ENCODE results near the gene ATP8B4.

Gene ATP8B4

GRCh38 chr15:49985463-49985862 lies 133.6 kb downstream of the ATP8B4 start:
- TF ChIP-seq ZBTB7A (IDR thresholded peaks at IDR 0.05; ENCODE audit: low read depth): no peak
- no peak for TF ChIP-seq EP300 (IDR thresholded peaks at IDR 0.05; ENCODE audit: borderline replicate concordance)
- TF ChIP-seq TEAD4 (IDR thresholded peaks at IDR 0.05): no peak
- no peak for TF ChIP-seq YY1 (IDR thresholded peaks at IDR 0.05; ENCODE audit: low read depth)
- TF ChIP-seq CREB1 (IDR thresholded peaks at IDR 0.05; ENCODE audit: low read depth): no peak
- no peak for TF ChIP-seq TAF1 (IDR thresholded peaks at IDR 0.05; ENCODE audit: low read depth)
- TF ChIP-seq NFIC (IDR thresholded peaks at IDR 0.05): no peak
- TF ChIP-seq REST (IDR thresholded peaks at IDR 0.05; ENCODE audit: low read depth): no peak
- TF ChIP-seq EGR1 (IDR thresholded peaks at IDR 0.05): no peak
- TF ChIP-seq MAX (IDR thresholded peaks at IDR 0.05): no peak
- TF ChIP-seq FOXM1 (IDR thresholded peaks at IDR 0.05; ENCODE audit: borderline replicate concordance, low read depth): no peak
- TF ChIP-seq CEBPB (IDR thresholded peaks at IDR 0.05): no peak
- no peak for TF ChIP-seq TCF12 (IDR thresholded peaks at IDR 0.05; ENCODE audit: low read depth)
- no peak for TF ChIP-seq USF1 (IDR thresholded peaks at IDR 0.05)
- TF ChIP-seq RAD21 (IDR thresholded peaks at IDR 0.05; ENCODE audit: low read depth): no peak

GRCh38 chr15:49984436-49984835 lies 134.6 kb downstream of the ATP8B4 start:
- TF ChIP-seq YY1 (IDR thresholded peaks at IDR 0.05; ENCODE audit: low read depth): no peak
- TF ChIP-seq EGR1 (IDR thresholded peaks at IDR 0.05): no peak
- TF ChIP-seq NFIC (IDR thresholded peaks at IDR 0.05): no peak
- TF ChIP-seq TCF12 (IDR thresholded peaks at IDR 0.05; ENCODE audit: low read depth): no peak
- TF ChIP-seq MAX (IDR thresholded peaks at IDR 0.05): no peak
- no peak for TF ChIP-seq TEAD4 (IDR thresholded peaks at IDR 0.05)
- TF ChIP-seq REST (IDR thresholded peaks at IDR 0.05; ENCODE audit: low read depth): no peak
- TF ChIP-seq USF1 (IDR thresholded peaks at IDR 0.05): no peak
- TF ChIP-seq EP300 (IDR thresholded peaks at IDR 0.05; ENCODE audit: borderline replicate concordance): no peak
- TF ChIP-seq CREB1 (IDR thresholded peaks at IDR 0.05; ENCODE audit: low read depth): no peak
- TF ChIP-seq CEBPB (IDR thresholded peaks at IDR 0.05): no peak
- no peak for TF ChIP-seq RAD21 (IDR thresholded peaks at IDR 0.05; ENCODE audit: low read depth)
- no peak for TF ChIP-seq TAF1 (IDR thresholded peaks at IDR 0.05; ENCODE audit: low read depth)
- no peak for TF ChIP-seq FOXM1 (IDR thresholded peaks at IDR 0.05; ENCODE audit: borderline replicate concordance, low read depth)
- no peak for TF ChIP-seq ZBTB7A (IDR thresholded peaks at IDR 0.05; ENCODE audit: low read depth)

GRCh38 chr15:49982584-49982983 lies 136.4 kb downstream of the ATP8B4 start:
- no peak for TF ChIP-seq FOXM1 (IDR thresholded peaks at IDR 0.05; ENCODE audit: borderline replicate concordance, low read depth)
- no peak for TF ChIP-seq EP300 (IDR thresholded peaks at IDR 0.05; ENCODE audit: borderline replicate concordance)
- TF ChIP-seq TAF1 (IDR thresholded peaks at IDR 0.05; ENCODE audit: low read depth): no peak
- no peak for TF ChIP-seq YY1 (IDR thresholded peaks at IDR 0.05; ENCODE audit: low read depth)
- TF ChIP-seq ZBTB7A (IDR thresholded peaks at IDR 0.05; ENCODE audit: low read depth): no peak
- TF ChIP-seq NFIC (IDR thresholded peaks at IDR 0.05): no peak
- no peak for TF ChIP-seq TEAD4 (IDR thresholded peaks at IDR 0.05)
- no peak for TF ChIP-seq TCF12 (IDR thresholded peaks at IDR 0.05; ENCODE audit: low read depth)
- no peak for TF ChIP-seq REST (IDR thresholded peaks at IDR 0.05; ENCODE audit: low read depth)
- TF ChIP-seq RAD21 (IDR thresholded peaks at IDR 0.05; ENCODE audit: low read depth): no peak
- no peak for TF ChIP-seq CEBPB (IDR thresholded peaks at IDR 0.05)
- no peak for TF ChIP-seq CREB1 (IDR thresholded peaks at IDR 0.05; ENCODE audit: low read depth)
- no peak for TF ChIP-seq EGR1 (IDR thresholded peaks at IDR 0.05)
- no peak for TF ChIP-seq USF1 (IDR thresholded peaks at IDR 0.05)
- TF ChIP-seq MAX (IDR thresholded peaks at IDR 0.05): no peak

All from Ishikawa (cell line).